ENCODE results near the gene TAS2R31. TPM values are rescaled to one million over a fixed set of nuclear protein-coding genes. Genes with fewer than 3 reads are reported as not detected.

Gene TAS2R31
- total RNA-seq: 10 to 100 TPM in 3 of 4 donors, under 1 TPM in 1; 0.59 to 30.8 (median 15.7) TPM

- DNase-seq: no peak
- no peak within 1 kb of the TSS for H3K27ac ChIP-seq
- no peaks in the 10 kb centered on the region for H3K9me3 ChIP-seq
- no peaks in the 10 kb centered on the region for H3K36me3 ChIP-seq
- no peaks in the 10 kb centered on the region for H3K4me1 ChIP-seq
- no peaks in the 10 kb centered on the region for H3K27me3 ChIP-seq
- H3K4me3 ChIP-seq: no peak within 1 kb of the TSS
- TF ChIP-seq, protein P1, sequence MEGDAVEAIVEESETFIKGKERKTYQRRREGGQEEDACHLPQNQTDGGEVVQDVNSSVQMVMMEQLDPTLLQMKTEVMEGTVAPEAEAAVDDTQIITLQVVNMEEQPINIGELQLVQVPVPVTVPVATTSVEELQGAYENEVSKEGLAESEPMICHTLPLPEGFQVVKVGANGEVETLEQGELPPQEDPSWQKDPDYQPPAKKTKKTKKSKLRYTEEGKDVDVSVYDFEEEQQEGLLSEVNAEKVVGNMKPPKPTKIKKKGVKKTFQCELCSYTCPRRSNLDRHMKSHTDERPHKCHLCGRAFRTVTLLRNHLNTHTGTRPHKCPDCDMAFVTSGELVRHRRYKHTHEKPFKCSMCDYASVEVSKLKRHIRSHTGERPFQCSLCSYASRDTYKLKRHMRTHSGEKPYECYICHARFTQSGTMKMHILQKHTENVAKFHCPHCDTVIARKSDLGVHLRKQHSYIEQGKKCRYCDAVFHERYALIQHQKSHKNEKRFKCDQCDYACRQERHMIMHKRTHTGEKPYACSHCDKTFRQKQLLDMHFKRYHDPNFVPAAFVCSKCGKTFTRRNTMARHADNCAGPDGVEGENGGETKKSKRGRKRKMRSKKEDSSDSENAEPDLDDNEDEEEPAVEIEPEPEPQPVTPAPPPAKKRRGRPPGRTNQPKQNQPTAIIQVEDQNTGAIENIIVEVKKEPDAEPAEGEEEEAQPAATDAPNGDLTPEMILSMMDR (IDR thresholded peaks at IDR 0.05): no peak
- no peak for TF ChIP-seq POLR2A (IDR thresholded peaks at IDR 0.05)
- intact Hi-C loops (cut with DNase I; ENCODE audit: low total_unique reads): loop anchor here (10.0 kb wide), 1 partner anchor 63 kb away; the partner anchor contains the start of gene TAS2R43
Observed at GRCh38 chr12:11031307-11031706, at the start of gene TAS2R31. TSS of gene TAS2R31 (minus strand) at chr12:11031407. CDS start at chr12:11031335, 72 bp downstream.

DNA sequence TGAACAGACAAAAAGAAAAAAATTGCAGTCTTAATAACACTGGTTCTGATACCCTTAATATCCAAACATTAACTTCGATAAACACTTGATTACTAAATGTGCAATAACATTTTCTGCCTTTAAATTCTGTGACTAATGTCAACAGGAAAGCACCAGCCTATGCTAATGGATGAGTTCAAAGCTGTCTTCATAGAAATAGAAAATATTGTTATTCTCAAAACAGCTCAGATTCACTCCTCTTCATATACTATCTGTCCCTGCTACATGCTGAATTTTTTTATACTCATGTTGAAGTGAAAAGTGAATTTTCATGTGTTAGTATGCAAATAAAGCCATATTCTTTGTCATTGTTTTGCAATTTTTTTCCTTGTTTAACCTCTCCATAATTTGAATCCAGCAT lies 47.0 kb upstream of the TAS2R31 start:
- no peak for DNase-seq
- intact Hi-C loops (cut with DNase I; ENCODE audit: low total_unique reads): no loop called here
- TF ChIP-seq POLR2A (IDR thresholded peaks at IDR 0.05): no peak
- TF ChIP-seq, protein P1 (IDR thresholded peaks at IDR 0.05): no peak
- Histone ChIP-seq H3K36me3 (no peaks in the 10 kb centered on the region), H3K4me3 (no peak overlapping the region), H3K27ac (no peak overlapping the region), H3K9me3 (no peaks in the 10 kb centered on the region), H3K27me3 (no peaks in the 10 kb centered on the region), H3K4me1 (no peaks in the 10 kb centered on the region)

GRCh38 chr12:11075642-11076041 lies 44.4 kb upstream of the TAS2R31 start:
- Histone ChIP-seq H3K4me3 (no peak overlapping the region), H3K27me3 (no peaks in the 10 kb centered on the region), H3K4me1 (no peaks in the 10 kb centered on the region), H3K9me3 (no peaks in the 10 kb centered on the region), H3K27ac (no peak overlapping the region), H3K36me3 (no peaks in the 10 kb centered on the region)
- no peak for TF ChIP-seq POLR2A (IDR thresholded peaks at IDR 0.05)
- TF ChIP-seq, protein P1 (IDR thresholded peaks at IDR 0.05): no peak
- intact Hi-C loops (cut with DNase I; ENCODE audit: low total_unique reads): no loop called here
- no peak for DNase-seq

GRCh38 chr12:11071414-11071813 lies 40.2 kb upstream of the TAS2R31 start:
- Histone ChIP-seq H3K4me1 (no peaks in the 10 kb centered on the region), H3K9me3 (no peaks in the 10 kb centered on the region), H3K27me3 (no peaks in the 10 kb centered on the region), H3K36me3 (no peaks in the 10 kb centered on the region), H3K27ac (no peak overlapping the region), H3K4me3 (no peak overlapping the region)
- TF ChIP-seq POLR2A (IDR thresholded peaks at IDR 0.05): no peak
- TF ChIP-seq, protein P1 (IDR thresholded peaks at IDR 0.05): no peak
- intact Hi-C loops (cut with DNase I; ENCODE audit: low total_unique reads): no loop called here
- DNase-seq: no peak

DNA sequence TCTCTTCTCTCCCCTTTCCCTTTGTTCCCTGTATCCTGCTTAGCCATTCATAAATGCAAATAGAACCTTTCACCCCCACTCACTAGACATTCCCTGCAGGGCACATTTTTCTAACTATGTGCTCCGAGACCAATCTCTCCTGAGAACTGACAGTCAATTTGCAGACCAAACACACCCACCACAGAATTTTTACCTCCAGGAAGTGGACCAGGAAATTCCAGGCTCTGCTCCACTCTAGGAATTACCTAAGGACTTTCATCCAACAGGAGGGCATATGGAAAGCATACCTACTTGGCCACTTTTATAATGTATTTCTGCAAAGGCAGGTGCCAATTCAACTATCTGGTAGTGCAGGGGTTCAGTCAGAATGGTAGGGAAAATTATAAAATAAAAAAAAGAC lies 39.8 kb upstream of the TAS2R31 start:
- H3K27me3 ChIP-seq: no peaks in the 10 kb centered on the region
- H3K9me3 ChIP-seq: no peaks in the 10 kb centered on the region
- H3K4me1 ChIP-seq: no peaks in the 10 kb centered on the region
- no peak for DNase-seq
- no peak overlapping the region for H3K27ac ChIP-seq
- no peak overlapping the region for H3K4me3 ChIP-seq
- H3K36me3 ChIP-seq: no peaks in the 10 kb centered on the region
- no peak for TF ChIP-seq POLR2A (IDR thresholded peaks at IDR 0.05)
- TF ChIP-seq, protein P1 (IDR thresholded peaks at IDR 0.05): no peak
- intact Hi-C loops (cut with DNase I; ENCODE audit: low total_unique reads): no loop called here

Data from uterus (tissue), 4 donors.